Caco-2 (cell line): ENCODE data around the gene PACS1. TPM values are rescaled to one million over a fixed set of nuclear protein-coding genes. Genes with fewer than 3 reads are reported as not detected.

Experiments
- BruUV-seq: library from RNA; stranded (reverse); fragments of 400-500 nt; replicated peaks from 2 replicates; lab custom pipeline; 2021; lab: Mats Ljungman, UMichigan
- CTCF ChIA-PET: fragments of 300-600 bp; sonication (Branson Sonifier 250); formaldehyde crosslinking; loops from one replicate; lab custom pipeline; 2022; ENCODE audit warnings: antibody characterized with exemption; lab: Charles Lee
- POLR2A ChIA-PET: fragments of 300-600 bp; sonication (Branson Sonifier 250); formaldehyde crosslinking; loops from one replicate; lab custom pipeline; 2022; ENCODE audit warnings: antibody characterized with exemption; lab: Charles Lee
- DNase-seq, 2 experiments: peaks; one replicate each; pipeline versions ENCODE4 v3.0.0 to v3.0.0-alpha.2; 2020 to 2022
- H3K27me3 ChIP-seq: replicated peaks from 2 replicates; pipeline ENCODE4 v1.6.0; 2011; ENCODE audit warnings: low read length; ENCODE audit not compliant: control insufficient read depth, insufficient read depth
- H3K36me3 ChIP-seq: 2 replicates; pipeline ENCODE4 v1.5.1; 2011; ENCODE audit warnings: low read length; ENCODE audit not compliant: control insufficient read depth, insufficient read depth
- H3K4me1 ChIP-seq: fragments of 250-450 bp; sonication (Bioruptor Pico); 2 replicates; pipeline ENCODE4 v1.5.1; 2020; ENCODE audit warnings: mild to moderate bottlenecking
- H3K4me3 ChIP-seq: 2 replicates; pipeline ENCODE4 v1.5.1; 2011; ENCODE audit warnings: low read depth, mild to moderate bottlenecking, control low read depth, low read length
- H3K9me3 ChIP-seq: fragments of 250-450 bp; sonication (Bioruptor Pico); 2 replicates; pipeline ENCODE4 v1.5.1; 2020; ENCODE audit warnings: mild to moderate bottlenecking, moderate library complexity
- H3K27ac Mint-ChIP-seq: one replicate; pipeline ENCODE4 v1.8.0; 2022; ENCODE audit warnings: mixed read lengths; ENCODE audit not compliant: unreplicated experiment
- H3K27me3 Mint-ChIP-seq: one replicate; pipeline ENCODE4 v1.8.0; 2022; ENCODE audit warnings: mixed read lengths; ENCODE audit not compliant: insufficient read depth, unreplicated experiment
- H3K36me3 Mint-ChIP-seq: one replicate; pipeline ENCODE4 v1.8.0; 2022; ENCODE audit warnings: mild to moderate bottlenecking, mixed read lengths; ENCODE audit not compliant: insufficient read depth, unreplicated experiment
- H3K4me1 Mint-ChIP-seq: one replicate; pipeline ENCODE4 v1.8.0; 2022; ENCODE audit warnings: low read depth, mixed read lengths; ENCODE audit not compliant: unreplicated experiment
- H3K4me3 Mint-ChIP-seq: one replicate; pipeline ENCODE4 v1.8.0; 2022; ENCODE audit warnings: mild to moderate bottlenecking, moderate library complexity, mixed read lengths; ENCODE audit not compliant: unreplicated experiment
- H3K9me3 Mint-ChIP-seq: one replicate; pipeline ENCODE4 v1.8.0; 2022; ENCODE audit warnings: mixed read lengths; ENCODE audit not compliant: unreplicated experiment
- CTCF ChIP-seq, 2 experiments: fragments of 200-600 bp in 1 of 2; IDR thresholded peaks; 1 replicate in 1 of 2; 2 replicates in 1 of 2; pipeline versions ENCODE4 v1.5.1 to v1.8.0; 2011 to 2022; ENCODE audit warnings: antibody characterized with exemption in 1 of 2, control low read depth in 1 of 2, inconsistent platforms in 1 of 2, low read depth in 1 of 2, low read length in 1 of 2, mild to moderate bottlenecking in 1 of 2, moderate library complexity in 1 of 2; ENCODE audit not compliant: insufficient read depth in 1 of 2, severe bottlenecking in 1 of 2, unreplicated experiment in 1 of 2
- intact Hi-C: fragments of 100-400 bp; cut with micrococcal nuclease; formaldehyde crosslinking; loops from one replicate; pipeline ENCODE4 v1.10.0; 2022; ENCODE audit not compliant: unreplicated experiment
- total RNA-seq: library from RNA; stranded (reverse); gene quantifications from 2 replicates; pipeline ENCODE4 v1.2.3, GENCODE V29; 2022

Gene PACS1
- total RNA-seq, 1 experiment from 2014 or later = 82.2 TPM

- peak overlapping the region; percentile 27 for H3K27ac Mint-ChIP-seq
- POLR2A ChIA-PET = no interaction called here
- BruUV-seq = no TSS peak
- no peak overlapping the region for H3K4me3 Mint-ChIP-seq
- no peak for TF ChIP-seq CTCF (IDR thresholded peaks at IDR 0.05; ENCODE audit: insufficient read depth in 1 of 2, low read depth in 1 of 2, low read length in 1 of 2, severe bottlenecking in 1 of 2, unreplicated experiment in 1 of 2)
- DNase-seq = no peak
- intact Hi-C loops = no loop called here
- no peak overlapping the region for H3K4me3 ChIP-seq
- no peaks in the 10 kb centered on the region for H3K27me3 ChIP-seq
- H3K9me3 Mint-ChIP-seq = no peaks in the 10 kb centered on the region
- H3K27me3 Mint-ChIP-seq = no peaks in the 10 kb centered on the region
- no peaks in the 10 kb centered on the region; the same call in 1 of the 2 replicates for H3K36me3 ChIP-seq
- no peaks in the 10 kb centered on the region for H3K9me3 ChIP-seq
- CTCF ChIA-PET = interaction anchor here (1.9 kb wide), 1 partner anchor 41 kb away, joined by 5 read pairs; no protein-coding TSS in a partner anchor
- H3K4me1 ChIP-seq = peaks cover 9% of the 10 kb centered on the region; the same call in 1 of the 2 replicates
- peaks cover 9% of the 10 kb centered on the region for H3K4me1 Mint-ChIP-seq
- H3K36me3 Mint-ChIP-seq = no peaks in the 10 kb centered on the region
Observed at GRCh38 chr11:66181632-66182315, 111.7 kb downstream of the PACS1 start.

GRCh38 chr11:66183494-66184048, 113.5 kb downstream of the PACS1 start:
- intact Hi-C loops = no loop called here
- peak in 1 of 2 experiments; percentile 24 for DNase-seq
- no peak overlapping the region for H3K27ac Mint-ChIP-seq

GRCh38 chr11:66184728-66185127, 114.7 kb downstream of the PACS1 start:
- H3K27me3 ChIP-seq = no peaks in the 10 kb centered on the region
- Mint-ChIP-seq H3K27me3 (no peaks in the 10 kb centered on the region), H3K4me1 (peaks cover 7% of the 10 kb centered on the region), H3K9me3 (no peaks in the 10 kb centered on the region), H3K27ac (no peak overlapping the region), H3K36me3 (peaks cover 8% of the 10 kb centered on the region), H3K4me3 (no peak overlapping the region)
- intact Hi-C loops = no loop called here
- ChIA-PET CTCF (no interaction called here), POLR2A (no interaction called here)
- no peak overlapping the region for H3K4me3 ChIP-seq
- no TSS peak for BruUV-seq
- no peaks in the 10 kb centered on the region; the same call in 1 of the 2 replicates for H3K36me3 ChIP-seq
- TF ChIP-seq CTCF (IDR thresholded peaks at IDR 0.05; ENCODE audit: insufficient read depth in 1 of 2, low read depth in 1 of 2, low read length in 1 of 2, severe bottlenecking in 1 of 2, unreplicated experiment in 1 of 2) = no peak
- H3K4me1 ChIP-seq = peaks cover 8% of the 10 kb centered on the region; the same call in 1 of the 2 replicates
- no peak for DNase-seq
- H3K9me3 ChIP-seq = 0 out of 2 replicates have a peak, but pooled peaks cover 2% of the 10 kb centered on the region

More at GRCh38 chr11:66183494-66184048, 113.5 kb downstream of the PACS1 start:
- no peak overlapping the region for H3K4me3 Mint-ChIP-seq
- Histone ChIP-seq H3K9me3 (no peaks in the 10 kb centered on the region), H3K36me3 (no peaks in the 10 kb centered on the region; the same call in 1 of the 2 replicates), H3K4me3 (no peak overlapping the region), H3K27me3 (no peaks in the 10 kb centered on the region), H3K4me1 (peaks cover 8% of the 10 kb centered on the region; the same call in 1 of the 2 replicates)
- no TSS peak for BruUV-seq
- no peak for TF ChIP-seq CTCF (IDR thresholded peaks at IDR 0.05; ENCODE audit: insufficient read depth in 1 of 2, low read depth in 1 of 2, low read length in 1 of 2, severe bottlenecking in 1 of 2, unreplicated experiment in 1 of 2)
- no peaks in the 10 kb centered on the region for H3K9me3 Mint-ChIP-seq
- ChIA-PET CTCF (no interaction called here), POLR2A (no interaction called here)
- H3K36me3 Mint-ChIP-seq = peaks cover 8% of the 10 kb centered on the region
- peaks cover 7% of the 10 kb centered on the region for H3K4me1 Mint-ChIP-seq
- H3K27me3 Mint-ChIP-seq = no peaks in the 10 kb centered on the region
